ENCODE results near the gene ARL8A.

The ARL8A gene

GRCh38 chr1:202107801-202108731 is 36.5 kb downstream of the ARL8A start:
- no peak for TF ChIP-seq GATA3 (IDR thresholded peaks at IDR 0.05; ENCODE audit: low read depth, low read length)
- no peak for TF ChIP-seq GATA2 (IDR thresholded peaks at IDR 0.05; ENCODE audit: low read depth, low read length)

DNA sequence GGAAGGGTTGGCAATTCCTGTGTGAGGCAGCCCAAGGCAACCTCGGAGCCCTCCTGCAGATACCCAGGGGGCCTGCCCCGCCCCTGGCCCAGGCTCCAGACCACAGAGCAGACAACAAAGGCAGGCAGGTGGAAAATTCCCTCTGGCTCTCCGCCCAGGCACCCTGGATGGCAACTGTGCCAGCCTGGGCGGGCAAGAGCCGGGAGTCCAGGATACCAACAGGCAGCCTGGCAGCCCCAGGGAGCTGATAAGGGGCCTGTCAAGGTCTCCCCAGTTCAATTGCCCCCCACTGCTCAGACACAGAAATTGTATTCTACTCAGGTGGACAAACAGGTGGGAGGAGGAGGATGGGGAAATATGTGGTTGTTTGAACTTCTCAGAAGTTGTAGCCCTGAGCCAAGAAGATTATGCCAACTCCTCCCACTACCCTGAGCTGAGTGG is 37.2 kb downstream of the ARL8A start:
- no peak for TF ChIP-seq GATA2 (IDR thresholded peaks at IDR 0.05; ENCODE audit: low read depth, low read length)
- TF ChIP-seq GATA3 (IDR thresholded peaks at IDR 0.05; ENCODE audit: low read depth, low read length), result no peak

GRCh38 chr1:202106340-202107254 is 37.9 kb downstream of the ARL8A start:
- TF ChIP-seq GATA3 (IDR thresholded peaks at IDR 0.05; ENCODE audit: low read depth, low read length), result no peak
- no peak for TF ChIP-seq GATA2 (IDR thresholded peaks at IDR 0.05; ENCODE audit: low read depth, low read length)

DNA sequence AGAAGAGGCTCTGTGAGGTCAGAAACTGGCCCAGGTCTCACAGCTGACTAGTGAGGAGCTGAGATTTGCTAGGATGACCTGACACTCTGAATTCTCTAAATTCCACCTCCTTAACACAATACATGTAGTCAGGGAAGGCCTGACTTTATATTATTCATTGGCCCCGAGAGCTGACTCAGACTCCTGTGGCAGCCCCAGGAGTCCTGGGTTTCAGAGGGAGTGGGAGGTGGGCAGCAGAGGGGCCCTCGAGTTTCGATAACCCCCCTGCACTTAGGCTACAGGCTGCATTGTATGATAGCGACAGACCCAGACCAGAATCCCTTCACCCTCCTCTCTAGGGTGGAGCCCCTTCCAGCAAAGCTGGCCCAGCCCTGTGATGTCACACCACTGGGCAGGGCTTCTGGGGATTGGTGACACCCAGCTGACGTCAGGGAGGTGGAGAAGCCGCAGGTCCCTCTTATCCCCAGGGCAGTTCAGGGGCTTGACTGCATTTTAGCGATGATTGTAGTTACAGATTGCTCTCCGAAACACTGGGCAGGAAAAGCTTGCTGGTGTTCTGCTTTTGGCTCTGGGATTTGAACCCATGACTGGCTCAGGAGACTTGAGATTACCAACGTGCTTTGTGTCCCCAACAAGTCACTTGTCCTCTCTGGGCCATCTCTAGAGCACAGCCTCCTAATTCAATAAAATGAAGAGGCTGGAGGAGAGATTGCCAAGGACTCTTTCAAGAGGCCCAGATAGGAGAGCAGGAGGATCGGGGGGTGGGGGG is 38.8 kb downstream of the ARL8A start:
- TF ChIP-seq GATA2 (IDR thresholded peaks at IDR 0.05; ENCODE audit: low read depth, low read length) (no peak), GATA3 (IDR thresholded peaks at IDR 0.05; ENCODE audit: low read depth, low read length) (no peak)

- TF ChIP-seq GATA3 (IDR thresholded peaks at IDR 0.05; ENCODE audit: low read depth, low read length) (no peak), GATA2 (IDR thresholded peaks at IDR 0.05; ENCODE audit: low read depth, low read length) (no peak)
Observed at GRCh38 chr1:202104073-202104472, 40.5 kb downstream of the ARL8A start.

DNA sequence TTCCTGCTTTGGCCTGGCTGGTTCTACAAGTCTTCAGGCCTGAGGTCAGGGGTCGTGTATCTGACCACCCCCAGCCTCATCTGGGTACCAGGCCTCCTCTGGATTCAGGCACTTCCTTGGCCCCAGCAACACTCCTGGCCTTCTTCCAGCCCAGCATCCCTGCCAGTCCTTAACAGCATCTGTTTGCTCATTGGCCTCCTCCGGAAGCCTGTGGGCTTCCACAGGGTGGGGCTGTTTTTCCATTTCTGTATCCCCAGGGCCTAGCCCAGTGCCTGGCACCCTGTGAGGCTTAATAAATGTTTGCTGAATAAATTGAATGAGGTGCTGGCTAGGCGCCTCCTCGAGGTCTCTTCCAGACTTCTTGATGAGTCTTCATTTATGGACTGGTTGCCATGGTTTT is 43.4 kb downstream of the ARL8A start:
- TF ChIP-seq GATA2 (IDR thresholded peaks at IDR 0.05; ENCODE audit: low read depth, low read length), result no peak
- no peak for TF ChIP-seq GATA3 (IDR thresholded peaks at IDR 0.05; ENCODE audit: low read depth, low read length)

DNA sequence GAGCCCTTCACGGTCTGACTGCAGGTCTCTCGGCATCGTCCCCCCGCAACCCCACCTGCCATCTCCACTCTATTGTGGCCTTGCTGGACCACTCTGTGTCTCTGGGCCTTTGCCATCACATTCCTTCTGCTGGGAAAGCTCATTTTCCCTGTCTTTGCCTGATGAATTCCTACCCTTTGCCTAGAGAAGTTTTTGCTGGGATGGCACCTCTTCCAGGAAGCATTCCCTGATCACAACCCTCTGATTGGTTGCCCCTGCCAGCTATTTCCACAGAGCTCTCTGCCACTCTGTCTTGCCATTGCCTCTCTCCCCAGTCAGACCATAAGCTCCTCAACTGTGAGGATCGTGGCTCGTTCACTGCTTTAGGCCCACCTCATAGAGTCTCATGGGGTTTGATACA is 50.7 kb downstream of the ARL8A start:
- TF ChIP-seq GATA2 (IDR thresholded peaks at IDR 0.05; ENCODE audit: low read depth, low read length) (no peak), GATA3 (IDR thresholded peaks at IDR 0.05; ENCODE audit: low read depth, low read length) (no peak)

GRCh38 chr1:202090994-202091393 is 53.5 kb downstream of the ARL8A start:
- TF ChIP-seq GATA3 (IDR thresholded peaks at IDR 0.05; ENCODE audit: low read depth, low read length), result no peak
- no peak for TF ChIP-seq GATA2 (IDR thresholded peaks at IDR 0.05; ENCODE audit: low read depth, low read length)

DNA sequence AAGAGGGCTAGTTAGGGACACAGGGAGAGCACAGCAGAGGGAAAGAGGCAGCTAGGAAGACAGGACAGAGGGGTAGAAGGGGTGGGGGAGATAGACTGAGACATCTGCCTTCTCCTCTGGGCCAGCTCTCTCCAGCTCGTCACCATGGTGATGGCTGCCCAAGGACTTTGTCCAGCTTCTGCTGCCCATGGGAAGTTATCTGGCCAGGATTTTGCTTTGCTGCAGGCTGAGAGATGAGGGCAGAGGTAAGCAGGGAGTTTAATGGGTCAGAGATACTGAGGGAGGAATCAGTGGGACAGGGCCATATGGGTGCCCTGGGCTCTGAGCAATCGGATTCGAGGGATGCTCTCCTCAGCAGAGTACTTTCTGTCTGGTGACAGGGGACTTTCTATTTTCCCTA is 56.3 kb downstream of the ARL8A start:
- TF ChIP-seq GATA2 (IDR thresholded peaks at IDR 0.05; ENCODE audit: low read depth, low read length), result no peak
- TF ChIP-seq GATA3 (IDR thresholded peaks at IDR 0.05; ENCODE audit: low read depth, low read length), result no peak

DNA sequence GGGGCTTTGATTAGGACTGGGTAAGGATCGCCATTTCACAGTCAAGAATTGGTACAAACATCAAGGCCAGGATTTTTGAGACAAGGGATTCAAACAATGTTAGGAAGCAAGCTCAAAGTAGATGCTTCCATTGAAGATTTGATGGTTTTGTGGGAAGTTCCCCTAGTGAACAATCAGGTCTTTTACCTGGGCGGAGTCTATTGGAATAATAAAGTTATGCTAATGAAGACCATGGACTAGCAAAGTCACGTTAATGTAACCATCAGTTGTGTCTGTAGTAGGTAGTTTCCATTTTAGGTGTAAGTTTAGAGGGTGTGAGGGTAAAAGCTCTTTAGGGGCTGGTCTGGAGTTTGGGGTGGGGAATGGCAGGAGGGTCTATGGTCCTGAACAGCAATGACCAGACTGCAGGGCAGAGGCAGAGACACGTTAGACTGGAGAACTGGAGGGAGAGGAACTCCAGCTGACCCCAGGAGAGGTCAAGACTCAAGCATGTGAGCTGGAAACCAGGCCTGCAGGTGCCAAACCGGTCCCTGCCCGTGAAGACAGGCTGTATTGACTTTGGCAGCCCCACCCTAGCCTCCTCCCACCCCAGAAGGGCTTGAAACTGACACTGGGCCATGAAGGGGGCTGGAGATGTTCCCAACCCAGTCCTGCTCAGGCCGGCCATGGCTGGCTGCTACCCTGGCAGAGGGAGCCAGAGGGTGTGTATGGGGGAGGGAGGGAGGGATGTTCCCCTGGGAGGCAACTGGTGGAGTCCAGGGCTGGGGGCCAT is 57.8 kb downstream of the ARL8A start:
- TF ChIP-seq GATA3 (IDR thresholded peaks at IDR 0.05; ENCODE audit: low read depth, low read length) (no peak), GATA2 (IDR thresholded peaks at IDR 0.05; ENCODE audit: low read depth, low read length) (no peak)

- TF ChIP-seq GATA2 (IDR thresholded peaks at IDR 0.05; ENCODE audit: low read depth, low read length), result no peak
- TF ChIP-seq GATA3 (IDR thresholded peaks at IDR 0.05; ENCODE audit: low read depth, low read length), result no peak
Observed at GRCh38 chr1:202085682-202086373, 58.7 kb downstream of the ARL8A start.

Measured in SH-SY5Y (cell line).